RWPE2 (cell line): ENCODE data around the gene EEF2K.
A peak's percentile ranks its signal among the peaks of the same experiment; 100 is the strongest.

ENCODE experiments used
- ATAC-seq: fragments of 200-7000 bp; cut with Tn5 transposase; 3 replicates; pipeline ENCODE4 v1.9.1; 2021; ENCODE audit warnings: low read depth
- DNase-seq: peaks from one replicate; pipeline ENCODE4 v3.0.0-alpha.2; 2020; ENCODE audit warnings: low spot score
- H3K27ac ChIP-seq: fragments of 450-650 bp; 2 replicates; pipeline ENCODE4 v1.5.1; 2017; ENCODE audit warnings: mild to moderate bottlenecking; ENCODE audit not compliant: poor library complexity, severe bottlenecking
- H3K27me3 ChIP-seq: fragments of 250-450 bp; sonication (Bioruptor Pico); 2 replicates; pipeline ENCODE4 v1.5.1; 2021; ENCODE audit warnings: mild to moderate bottlenecking, moderate library complexity; ENCODE audit not compliant: insufficient read depth, poor library complexity, severe bottlenecking
- H3K36me3 ChIP-seq: fragments of 250-450 bp; sonication (Bioruptor Pico); 2 replicates; pipeline ENCODE4 v1.5.1; 2020; ENCODE audit warnings: low read depth, mild to moderate bottlenecking, moderate library complexity
- H3K4me1 ChIP-seq: fragments of 250-450 bp; sonication (Bioruptor Pico); 2 replicates; pipeline ENCODE4 v1.5.1; 2021; ENCODE audit warnings: mild to moderate bottlenecking, moderate library complexity; ENCODE audit not compliant: insufficient read depth, poor library complexity, severe bottlenecking
- H3K4me3 ChIP-seq: fragments of 250-450 bp; sonication (Bioruptor Pico); 2 replicates; pipeline ENCODE4 v1.5.1; 2021; ENCODE audit warnings: mild to moderate bottlenecking, moderate library complexity; ENCODE audit not compliant: severe bottlenecking
- H3K9me3 ChIP-seq: fragments of 250-450 bp; sonication (Bioruptor Pico); 2 replicates; pipeline ENCODE4 v1.5.1; 2021; ENCODE audit warnings: mild to moderate bottlenecking, moderate library complexity; ENCODE audit not compliant: severe bottlenecking
- CTCF ChIP-seq: fragments of 450-650 bp; IDR thresholded peaks from one replicate; pipeline ENCODE4 v1.5.1; 2017; ENCODE audit warnings: mild to moderate bottlenecking, moderate library complexity; ENCODE audit not compliant: poor library complexity, severe bottlenecking

The EEF2K gene

GRCh38 chr16:22206013-22206841 lies at the start of gene EEF2K:
Gene EEF2K, plus strand, starts transcription at chr16:22206278. Its CDS starts 19,452 bp downstream, at chr16:22225730.
- Histone ChIP-seq H3K4me1 (no peaks in the 10 kb centered on the region), H3K27me3 (no peaks in the 10 kb centered on the region), H3K36me3 (no peaks in the 10 kb centered on the region), H3K27ac (peak within 1 kb of the TSS; percentile 70), H3K4me3 (peak within 1 kb of the TSS; percentile 82), H3K9me3 (no peaks in the 10 kb centered on the region)
- DNase-seq = peak; percentile 94
- TF ChIP-seq CTCF = peak; percentile 91
- peak; percentile 90 for ATAC-seq

GRCh38 chr16:22161401-22161800 lies 44.7 kb upstream of the EEF2K start:
- TF ChIP-seq CTCF = no peak
- no peak for ATAC-seq

GRCh38 chr16:22161999-22162655 lies 44.0 kb upstream of the EEF2K start, which contains the start of gene SDR42E2:
Gene SDR42E2, plus strand, starts transcription at chr16:22162506. Its CDS starts 3,077 bp downstream, at chr16:22165583.
- no peak for DNase-seq
- Histone ChIP-seq H3K4me3 (peak within 1 kb of the TSS; percentile 9), H3K4me1 (no peaks in the 10 kb centered on the region), H3K27ac (no peak within 1 kb of the TSS), H3K9me3 (no peaks in the 10 kb centered on the region), H3K36me3 (no peaks in the 10 kb centered on the region), H3K27me3 (peaks cover 16% of the 10 kb centered on the region)
- no peak for TF ChIP-seq CTCF
- ATAC-seq = peak; percentile 79

More at GRCh38 chr16:22161401-22161800, 44.7 kb upstream of the EEF2K start:
- H3K9me3 ChIP-seq = no peaks in the 10 kb centered on the region
- peaks cover 16% of the 10 kb centered on the region for H3K27me3 ChIP-seq
- no peaks in the 10 kb centered on the region for H3K4me1 ChIP-seq
- H3K36me3 ChIP-seq = no peaks in the 10 kb centered on the region
- DNase-seq = no peak
- H3K4me3 ChIP-seq = no peak overlapping the region
- H3K27ac ChIP-seq = no peak overlapping the region

GRCh38 chr16:22162656-22163009 lies 43.4 kb upstream of the EEF2K start:
- H3K9me3 ChIP-seq = no peaks in the 10 kb centered on the region
- H3K27ac ChIP-seq = no peak overlapping the region
- TF ChIP-seq CTCF = no peak
- H3K36me3 ChIP-seq = no peaks in the 10 kb centered on the region
- no peaks in the 10 kb centered on the region for H3K4me1 ChIP-seq
- H3K4me3 ChIP-seq = peak overlapping the region; percentile 9
- peaks cover 16% of the 10 kb centered on the region for H3K27me3 ChIP-seq
- no peak for DNase-seq
- ATAC-seq = no peak
